Brain microvascular endothelial cell (primary cell): ENCODE measurements around the gene GPR42.

Experiments used
- DNase-seq: peaks from one replicate; pipeline ENCODE4 v3.0.0-alpha.2; 2020
- H3K27ac ChIP-seq: fragments of 250-450 bp; sonication (Bioruptor Pico); 2 replicates; pipeline ENCODE4 v1.5.1; 2020; ENCODE audit warnings: mild to moderate bottlenecking, moderate library complexity
- H3K27me3 ChIP-seq: fragments of 250-450 bp; sonication (Bioruptor Pico); replicated peaks from 2 replicates; pipeline ENCODE4 v1.5.1; 2020; ENCODE audit warnings: mild to moderate bottlenecking
- H3K36me3 ChIP-seq: fragments of 250-450 bp; sonication (Bioruptor Pico); replicated peaks from 2 replicates; pipeline ENCODE4 v1.5.1; 2020; ENCODE audit warnings: mild to moderate bottlenecking
- H3K4me3 ChIP-seq: 2 replicates; pipeline ENCODE4 v1.5.1; 2011; ENCODE audit warnings: low read depth, mild to moderate bottlenecking, control low read depth, low read length, moderate library complexity
- in situ Hi-C: cut with HindIII; loops from 2 replicates; pipeline ENCODE4 v1.10.0; 2017; ENCODE audit warnings: low sequenced_read_pairs, low pct_ligation_motif_present
- TF ChIP-seq, protein P1 (sequence below): IDR thresholded peaks from 2 replicates; pipeline ENCODE4 v1.5.1; 2011; ENCODE audit warnings: low read depth, mild to moderate bottlenecking, moderate library complexity, low read length, control low read depth, inconsistent platforms; ENCODE audit errors: missing control alignments

Gene GPR42

DNA sequence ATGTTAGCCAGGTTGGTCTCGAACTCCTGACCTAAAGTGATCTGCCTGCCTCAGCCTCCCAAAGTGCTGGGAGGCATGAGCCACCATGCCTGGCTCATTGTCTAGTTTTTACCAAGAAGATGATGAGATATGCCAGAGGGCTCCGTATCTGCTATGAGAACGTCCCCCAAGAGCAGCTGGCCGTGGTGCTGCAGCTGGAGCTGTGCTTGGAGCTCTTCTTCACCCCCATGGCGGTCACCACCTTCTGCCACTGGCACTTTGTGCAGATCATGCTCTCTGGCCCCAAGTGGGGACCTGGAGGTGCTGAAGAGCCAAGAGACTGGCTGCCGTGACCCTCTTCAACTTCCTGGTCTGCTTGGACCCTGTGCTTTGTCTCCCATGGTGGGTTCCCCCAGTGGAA lies 36.8 kb downstream of the GPR42 start:
- no peak overlapping the region for H3K27ac ChIP-seq
- TF ChIP-seq, protein P1, sequence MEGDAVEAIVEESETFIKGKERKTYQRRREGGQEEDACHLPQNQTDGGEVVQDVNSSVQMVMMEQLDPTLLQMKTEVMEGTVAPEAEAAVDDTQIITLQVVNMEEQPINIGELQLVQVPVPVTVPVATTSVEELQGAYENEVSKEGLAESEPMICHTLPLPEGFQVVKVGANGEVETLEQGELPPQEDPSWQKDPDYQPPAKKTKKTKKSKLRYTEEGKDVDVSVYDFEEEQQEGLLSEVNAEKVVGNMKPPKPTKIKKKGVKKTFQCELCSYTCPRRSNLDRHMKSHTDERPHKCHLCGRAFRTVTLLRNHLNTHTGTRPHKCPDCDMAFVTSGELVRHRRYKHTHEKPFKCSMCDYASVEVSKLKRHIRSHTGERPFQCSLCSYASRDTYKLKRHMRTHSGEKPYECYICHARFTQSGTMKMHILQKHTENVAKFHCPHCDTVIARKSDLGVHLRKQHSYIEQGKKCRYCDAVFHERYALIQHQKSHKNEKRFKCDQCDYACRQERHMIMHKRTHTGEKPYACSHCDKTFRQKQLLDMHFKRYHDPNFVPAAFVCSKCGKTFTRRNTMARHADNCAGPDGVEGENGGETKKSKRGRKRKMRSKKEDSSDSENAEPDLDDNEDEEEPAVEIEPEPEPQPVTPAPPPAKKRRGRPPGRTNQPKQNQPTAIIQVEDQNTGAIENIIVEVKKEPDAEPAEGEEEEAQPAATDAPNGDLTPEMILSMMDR = no peak
- DNase-seq = no peak
- H3K27me3 ChIP-seq = no peaks in the 10 kb centered on the region
- no peak overlapping the region for H3K4me3 ChIP-seq
- no peaks in the 10 kb centered on the region for H3K36me3 ChIP-seq
- in situ Hi-C loops = no loop called here

DNA sequence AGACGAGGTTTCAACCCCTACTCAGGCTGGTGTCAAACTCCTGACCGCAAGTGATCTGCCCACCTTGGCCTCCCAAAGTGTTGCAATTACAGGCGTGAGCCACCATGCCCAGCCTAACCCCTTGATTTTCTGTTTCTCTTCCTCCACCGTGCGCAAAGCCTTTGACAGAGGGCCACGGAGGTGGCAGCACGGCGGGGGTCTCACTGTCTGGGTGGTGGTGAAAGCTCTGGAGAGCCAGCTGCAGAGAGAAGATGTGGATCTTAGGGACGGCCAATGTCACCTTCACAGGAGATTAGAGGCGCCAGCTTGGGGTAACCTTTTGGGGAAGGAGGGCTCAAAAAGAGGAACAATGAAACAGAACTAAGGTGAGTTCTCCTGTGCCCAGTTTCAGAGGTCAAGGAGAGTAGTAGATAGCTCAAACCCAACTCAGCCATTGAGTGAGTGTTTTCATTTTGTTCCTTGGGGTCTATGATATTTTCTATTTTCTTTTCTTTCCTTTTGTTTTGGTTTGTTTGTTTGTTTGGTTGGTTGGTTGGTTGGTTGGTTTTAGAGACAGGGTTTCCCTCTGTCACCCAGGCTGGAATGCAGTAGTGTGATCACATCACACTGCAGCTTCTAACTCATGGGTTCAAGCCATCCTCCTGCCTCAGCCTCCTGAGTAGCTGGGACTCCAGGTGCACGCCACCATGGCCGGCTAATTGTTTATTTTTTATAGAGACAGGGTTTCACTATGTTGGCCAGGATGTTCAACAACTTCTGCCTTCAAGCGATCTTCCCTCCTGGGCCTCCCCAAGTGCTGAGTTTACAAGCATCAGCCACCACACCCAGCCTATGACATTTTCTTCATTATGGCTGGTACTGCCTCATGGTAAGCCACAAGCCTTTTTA lies 37.7 kb downstream of the GPR42 start:
- Histone ChIP-seq H3K27ac (no peak overlapping the region), H3K27me3 (no peaks in the 10 kb centered on the region), H3K4me3 (no peak overlapping the region), H3K36me3 (no peaks in the 10 kb centered on the region)
- no peak for DNase-seq
- TF ChIP-seq, protein P1 = no peak
- in situ Hi-C loops = no loop called here

DNA sequence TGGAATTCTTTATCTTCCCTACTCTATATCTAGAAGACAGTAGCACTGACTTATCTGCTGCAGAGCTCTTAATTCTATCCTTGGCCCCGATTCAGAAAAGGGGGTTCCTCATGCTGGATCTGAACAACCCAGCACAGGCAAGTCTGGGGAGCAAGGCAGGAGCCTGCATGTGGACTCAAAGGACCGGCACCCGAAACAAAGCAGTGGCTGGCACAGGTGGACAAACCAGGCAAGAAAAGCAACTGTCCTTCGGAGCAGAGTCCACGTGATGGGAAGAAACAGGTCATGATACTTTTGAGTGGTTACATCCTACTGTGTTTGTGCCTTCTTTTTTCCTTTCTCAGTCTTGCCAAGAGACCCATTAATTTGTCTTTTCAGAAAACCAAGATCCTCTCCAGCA lies 38.3 kb downstream of the GPR42 start:
- in situ Hi-C loops = no loop called here
- H3K27me3 ChIP-seq = no peaks in the 10 kb centered on the region
- H3K27ac ChIP-seq = no peak overlapping the region
- H3K36me3 ChIP-seq = no peaks in the 10 kb centered on the region
- TF ChIP-seq, protein P1 = no peak
- DNase-seq = no peak
- H3K4me3 ChIP-seq = no peak overlapping the region

DNA sequence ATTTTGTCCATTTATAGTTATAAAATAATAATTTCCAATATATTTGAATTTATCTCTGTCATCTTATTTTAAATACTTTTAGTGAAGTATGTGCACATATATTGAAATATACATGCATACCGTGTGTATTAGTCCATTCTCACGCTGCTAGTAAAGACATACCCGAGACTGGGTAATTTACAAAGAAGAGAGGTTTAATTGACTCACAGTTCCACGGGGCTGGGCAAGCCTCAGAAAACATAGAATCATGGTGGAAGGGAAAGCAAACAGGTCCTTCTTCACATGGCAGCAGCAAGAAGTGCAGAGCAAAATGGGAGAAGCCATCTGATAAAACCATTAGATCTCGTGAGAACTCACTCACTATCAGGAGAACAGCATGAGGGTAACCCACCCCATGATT lies 39.6 kb downstream of the GPR42 start:
- H3K27ac ChIP-seq = no peak overlapping the region
- no peaks in the 10 kb centered on the region for H3K36me3 ChIP-seq
- DNase-seq = no peak
- no peaks in the 10 kb centered on the region for H3K27me3 ChIP-seq
- no peak overlapping the region for H3K4me3 ChIP-seq
- TF ChIP-seq, protein P1 = no peak
- in situ Hi-C loops = no loop called here

DNA sequence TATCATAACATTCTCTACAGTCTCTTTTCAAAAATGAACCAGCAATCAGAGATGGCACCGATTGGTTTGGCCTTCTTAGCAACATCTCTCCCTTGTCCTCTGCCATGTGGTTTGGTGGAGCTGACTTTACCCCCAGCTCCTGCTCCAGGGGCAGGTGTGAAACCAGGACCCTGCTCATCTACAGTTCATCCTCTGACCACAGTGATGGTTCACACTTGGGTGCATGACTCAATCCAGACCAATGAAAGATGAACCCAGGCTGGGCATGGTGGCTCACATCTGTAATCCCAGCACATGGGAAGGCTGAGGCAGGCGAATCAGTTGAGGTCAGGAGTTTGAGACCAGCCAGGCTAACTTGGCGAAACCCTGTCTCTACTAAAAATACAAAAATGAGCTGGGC lies 43.6 kb downstream of the GPR42 start:
- TF ChIP-seq, protein P1 = no peak
- Histone ChIP-seq H3K36me3 (no peaks in the 10 kb centered on the region), H3K27ac (no peak overlapping the region), H3K4me3 (no peak overlapping the region), H3K27me3 (no peaks in the 10 kb centered on the region)
- no peak for DNase-seq
- in situ Hi-C loops = no loop called here

DNA sequence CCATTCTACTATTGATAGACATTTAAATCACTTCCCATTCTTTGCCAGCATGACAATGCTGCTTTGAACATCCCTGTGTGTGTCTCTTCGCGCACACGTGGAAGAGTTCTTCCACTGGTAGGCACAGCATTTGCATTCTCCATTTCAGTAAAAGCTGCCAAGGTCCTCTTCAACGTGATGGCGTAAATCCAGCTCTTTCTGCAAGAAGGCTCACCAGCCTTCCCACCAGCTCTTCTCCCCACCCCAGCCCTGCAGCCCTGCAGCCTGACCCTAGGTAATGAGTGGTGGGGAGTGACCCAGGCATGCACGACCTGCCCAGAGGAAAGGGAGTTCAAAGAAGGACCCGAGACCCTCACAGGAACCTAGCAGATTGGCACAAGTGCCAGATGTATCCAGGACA lies 45.5 kb downstream of the GPR42 start:
- in situ Hi-C loops = no loop called here
- no peak overlapping the region for H3K27ac ChIP-seq
- H3K4me3 ChIP-seq = no peak overlapping the region
- TF ChIP-seq, protein P1 = no peak
- H3K36me3 ChIP-seq = no peaks in the 10 kb centered on the region
- no peak for DNase-seq
- no peaks in the 10 kb centered on the region for H3K27me3 ChIP-seq
